ENCODE results near the gene PEMT. TPM values are rescaled to one million over a fixed set of nuclear protein-coding genes. Genes with fewer than 3 reads are reported as not detected.
"Not testable (repeated sequence)": the region's sequence is repeated elsewhere in the genome, so short reads cannot be mapped to it uniquely, and the experiment has no call there.

Gene PEMT
- total RNA-seq, 4 donors from 2014 or later, result 29.9 to 47.5 (median 44.3) TPM

DNA sequence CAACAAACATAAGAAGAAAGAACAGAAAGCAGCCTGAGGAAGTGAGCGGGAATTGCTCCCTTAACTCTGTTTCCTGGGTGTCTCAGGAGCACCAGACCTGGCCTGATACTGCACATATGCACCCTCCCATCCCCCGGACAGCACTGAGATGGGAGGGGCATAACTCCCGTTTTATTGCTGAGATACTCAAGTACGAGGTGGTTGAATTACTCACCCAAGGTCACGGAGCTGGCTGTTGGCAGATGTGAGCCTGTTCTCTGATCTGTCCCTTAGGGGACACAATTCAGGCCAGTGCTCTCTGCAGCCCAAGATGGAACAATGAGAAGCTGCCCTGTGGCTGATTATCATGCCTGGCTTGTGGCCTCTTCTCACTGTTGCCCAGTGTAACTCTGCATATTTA is 123.8 kb downstream of the PEMT start:
- TF ChIP-seq POLR2A (IDR thresholded peaks at IDR 0.05), result no peak
- 41 to 43% methylated on average over 5 of the region's 5 CpGs for WGBS, 2 donors
- DNase-seq (ENCODE audit: low spot score in 2 of 2), result no peak
- intact Hi-C loops (cut with DNase I; ENCODE audit: low total_unique reads), result no loop called here
- no peak overlapping the region for H3K4me3 ChIP-seq (ENCODE audit: low read depth, poor library complexity, severe bottlenecking)

DNA sequence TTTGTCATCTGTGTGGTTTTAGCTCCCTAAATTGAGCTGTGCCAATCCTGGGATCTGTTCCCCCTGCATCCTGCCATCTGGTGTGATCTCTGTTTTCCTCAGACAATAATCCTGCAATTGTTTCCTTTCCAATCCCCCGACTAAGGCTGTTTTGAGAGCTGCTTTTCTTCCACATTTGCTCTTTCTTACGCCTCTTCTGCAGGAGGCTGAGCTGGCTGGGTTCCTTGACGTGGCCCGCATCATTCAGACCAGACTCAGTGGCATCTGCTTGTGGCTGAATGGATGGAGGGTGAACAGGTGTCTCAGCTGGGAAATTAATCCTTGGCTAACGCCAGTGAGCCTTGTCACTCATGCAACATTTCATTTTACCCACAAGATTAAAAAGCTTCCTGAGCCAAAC is 124.5 kb downstream of the PEMT start:
- no peak overlapping the region for H3K4me3 ChIP-seq (ENCODE audit: low read depth, poor library complexity, severe bottlenecking)
- intact Hi-C loops (cut with DNase I; ENCODE audit: low total_unique reads), result no loop called here
- TF ChIP-seq POLR2A (IDR thresholded peaks at IDR 0.05), result no peak
- TF ChIP-seq, protein P1, sequence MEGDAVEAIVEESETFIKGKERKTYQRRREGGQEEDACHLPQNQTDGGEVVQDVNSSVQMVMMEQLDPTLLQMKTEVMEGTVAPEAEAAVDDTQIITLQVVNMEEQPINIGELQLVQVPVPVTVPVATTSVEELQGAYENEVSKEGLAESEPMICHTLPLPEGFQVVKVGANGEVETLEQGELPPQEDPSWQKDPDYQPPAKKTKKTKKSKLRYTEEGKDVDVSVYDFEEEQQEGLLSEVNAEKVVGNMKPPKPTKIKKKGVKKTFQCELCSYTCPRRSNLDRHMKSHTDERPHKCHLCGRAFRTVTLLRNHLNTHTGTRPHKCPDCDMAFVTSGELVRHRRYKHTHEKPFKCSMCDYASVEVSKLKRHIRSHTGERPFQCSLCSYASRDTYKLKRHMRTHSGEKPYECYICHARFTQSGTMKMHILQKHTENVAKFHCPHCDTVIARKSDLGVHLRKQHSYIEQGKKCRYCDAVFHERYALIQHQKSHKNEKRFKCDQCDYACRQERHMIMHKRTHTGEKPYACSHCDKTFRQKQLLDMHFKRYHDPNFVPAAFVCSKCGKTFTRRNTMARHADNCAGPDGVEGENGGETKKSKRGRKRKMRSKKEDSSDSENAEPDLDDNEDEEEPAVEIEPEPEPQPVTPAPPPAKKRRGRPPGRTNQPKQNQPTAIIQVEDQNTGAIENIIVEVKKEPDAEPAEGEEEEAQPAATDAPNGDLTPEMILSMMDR (IDR thresholded peaks at IDR 0.05), result no peak
- WGBS, 2 donors, result 70 to 71% methylated on average over 5 of the region's 5 CpGs
- DNase-seq (ENCODE audit: low spot score in 2 of 2), result no peak

DNA sequence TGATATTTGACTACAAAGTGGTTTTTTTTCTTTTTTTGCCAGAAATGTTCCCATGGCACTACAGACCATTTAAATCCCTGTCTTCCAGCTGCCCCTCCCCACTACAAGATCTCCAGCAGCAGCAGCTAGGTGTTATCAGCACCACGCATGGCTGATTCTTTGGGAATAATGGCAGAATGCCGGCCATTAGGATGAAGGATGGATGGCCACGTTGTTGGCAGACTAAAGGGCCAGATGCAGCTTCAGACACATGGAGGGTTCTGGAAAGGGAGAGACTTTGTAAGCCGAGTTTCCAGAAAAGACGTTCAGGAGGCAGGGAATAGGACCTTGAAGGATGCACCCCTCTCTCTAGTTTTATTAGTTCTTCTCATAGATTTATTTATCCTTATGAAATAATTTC is 125.0 kb downstream of the PEMT start:
- H3K4me3 ChIP-seq (ENCODE audit: low read depth, poor library complexity, severe bottlenecking), result no peak overlapping the region
- intact Hi-C loops (cut with DNase I; ENCODE audit: low total_unique reads), result no loop called here
- TF ChIP-seq, protein P1 (IDR thresholded peaks at IDR 0.05), result no peak
- TF ChIP-seq POLR2A (IDR thresholded peaks at IDR 0.05), result no peak
- WGBS, 2 donors, result 44 to 64% methylated on average over 5 of the region's 5 CpGs
- DNase-seq (ENCODE audit: low spot score in 2 of 2), result no peak

DNA sequence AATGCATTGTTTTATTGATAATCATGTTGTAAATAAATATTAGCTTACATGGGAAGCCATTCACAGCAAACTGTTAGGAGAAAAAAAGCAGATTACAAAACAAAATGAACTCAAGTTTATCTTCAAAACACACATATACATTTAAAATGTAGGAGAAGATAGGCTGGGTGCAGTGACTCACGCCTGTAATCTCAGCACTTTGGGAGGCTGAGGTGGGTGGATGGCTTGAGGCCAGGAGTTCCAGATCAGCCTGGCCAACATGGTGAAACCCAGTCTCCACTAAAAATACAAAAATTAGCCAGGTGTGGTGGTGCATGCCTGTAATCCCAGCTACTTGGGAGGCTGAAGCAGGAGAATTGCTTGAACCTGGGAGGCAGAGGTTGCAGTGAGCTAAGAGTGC is 125.6 kb downstream of the PEMT start:
- H3K4me3 ChIP-seq (ENCODE audit: low read depth, poor library complexity, severe bottlenecking); DNase-seq (ENCODE audit: low spot score in 2 of 2); intact Hi-C loops (cut with DNase I; ENCODE audit: low total_unique reads): not testable (repeated sequence)
- WGBS, 2 donors, result 31 to 63% methylated on average over 1 of the region's 1 CpG

DNA sequence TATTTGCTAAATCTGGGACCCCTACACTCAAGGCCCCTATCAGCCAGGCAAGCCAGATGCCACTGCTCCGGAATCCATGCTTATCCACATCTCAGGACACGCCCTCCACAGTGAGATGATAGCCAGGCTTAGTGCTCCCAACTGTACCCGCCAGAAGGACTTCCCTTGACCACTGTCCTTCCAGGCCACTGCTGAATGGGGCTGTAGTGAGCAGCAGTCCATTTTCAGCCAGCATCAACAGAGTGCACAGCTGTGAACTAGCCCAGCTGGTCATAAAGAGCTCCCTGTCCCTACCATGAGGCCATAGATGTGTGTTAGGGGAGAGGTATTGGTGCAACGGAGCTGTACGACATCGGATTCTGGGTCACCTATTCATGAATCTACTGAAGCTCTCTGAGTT is 127.7 kb downstream of the PEMT start:
- H3K4me3 ChIP-seq (ENCODE audit: low read depth, poor library complexity, severe bottlenecking), result no peak overlapping the region
- TF ChIP-seq POLR2A (IDR thresholded peaks at IDR 0.05), result no peak
- TF ChIP-seq, protein P1 (IDR thresholded peaks at IDR 0.05), result no peak
- 89 to 91% methylated on average over 6 of the region's 6 CpGs for WGBS, 2 donors
- intact Hi-C loops (cut with DNase I; ENCODE audit: low total_unique reads), result no loop called here
- no peak for DNase-seq (ENCODE audit: low spot score in 2 of 2)

DNA sequence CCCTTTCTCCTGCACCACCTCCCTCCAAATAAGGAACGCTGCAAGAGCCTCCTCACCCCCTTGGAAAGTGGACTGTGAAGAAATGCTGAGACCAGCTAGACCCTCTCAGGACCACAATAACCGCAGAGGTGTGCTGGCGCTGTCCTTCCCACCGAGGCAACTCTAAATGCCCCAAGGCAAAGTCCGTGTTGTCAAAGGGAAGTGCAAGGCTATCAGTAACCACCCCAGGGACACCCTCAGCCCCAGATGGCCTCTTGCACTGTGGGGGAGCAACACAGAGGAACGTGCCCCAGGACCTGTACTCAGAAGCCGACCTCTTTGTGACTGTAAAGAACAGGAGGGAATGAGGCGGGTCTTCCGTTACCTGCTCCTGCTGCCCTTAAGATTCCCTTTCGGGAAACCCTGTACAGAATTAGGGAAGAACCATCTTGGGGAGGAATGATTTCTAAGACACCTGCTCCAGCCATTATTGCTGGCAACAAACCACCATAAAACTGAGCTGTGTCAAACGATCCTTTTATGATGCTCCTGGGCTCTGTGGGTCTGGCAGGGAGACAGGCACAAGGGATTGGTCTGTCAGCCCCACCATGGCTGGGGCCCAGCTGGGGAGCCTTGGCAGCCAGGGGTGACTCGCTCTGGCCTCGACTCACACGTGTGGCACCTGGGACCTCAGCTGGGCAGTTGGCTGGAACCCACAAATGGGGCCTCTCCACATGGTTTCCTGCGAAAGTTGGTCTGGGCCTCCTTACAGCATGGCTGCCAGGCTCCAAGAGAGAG is 129.3 kb downstream of the PEMT start:
- intact Hi-C loops (cut with DNase I; ENCODE audit: low total_unique reads), result no loop called here
- DNase-seq (ENCODE audit: low spot score in 2 of 2), result no peak
- 69 to 77% methylated on average over 15 of the region's 15 CpGs for WGBS, 2 donors

More for the DNA sequence above, 129.3 kb downstream of the PEMT start:
- H3K4me3 ChIP-seq (ENCODE audit: low read depth, poor library complexity, severe bottlenecking), result no peak overlapping the region
- no peak for TF ChIP-seq POLR2A (IDR thresholded peaks at IDR 0.05)
- TF ChIP-seq, protein P1 (IDR thresholded peaks at IDR 0.05), result no peak
